Suppressor macrophage treated with lipopolysaccharide for 1 hour (primary cell): Measurements from ENCODE around the gene TNS3.

Source experiments
- DNase-seq, 3 donors: peaks; one replicate each; pipeline ENCODE4 v3.0.0-alpha.2; 2020 to 2022

The TNS3 gene

DNA sequence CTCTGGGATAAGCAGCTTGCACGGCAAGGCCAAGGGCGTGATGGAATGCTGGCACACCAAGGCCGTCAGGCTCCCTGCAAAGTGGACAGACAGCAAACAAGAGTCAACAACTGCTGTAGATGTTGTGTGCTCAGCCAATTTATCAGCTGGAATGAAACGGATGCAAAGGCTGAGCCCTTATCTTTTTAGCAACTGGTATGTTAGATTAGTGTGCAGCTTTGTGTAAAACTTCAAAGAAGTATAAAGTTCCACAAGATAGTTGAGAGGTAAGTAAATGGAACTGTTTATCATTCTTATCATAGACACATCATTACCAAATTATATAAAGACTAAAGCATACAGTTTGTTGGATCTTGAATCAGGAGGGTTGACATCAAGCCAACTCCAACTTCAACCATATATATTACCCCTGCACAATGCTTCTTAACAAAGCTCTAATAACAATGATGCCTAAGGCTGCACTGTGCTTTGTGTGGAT lies 289.0 kb downstream of the TNS3 start:
- DNase-seq, result no peak

DNA sequence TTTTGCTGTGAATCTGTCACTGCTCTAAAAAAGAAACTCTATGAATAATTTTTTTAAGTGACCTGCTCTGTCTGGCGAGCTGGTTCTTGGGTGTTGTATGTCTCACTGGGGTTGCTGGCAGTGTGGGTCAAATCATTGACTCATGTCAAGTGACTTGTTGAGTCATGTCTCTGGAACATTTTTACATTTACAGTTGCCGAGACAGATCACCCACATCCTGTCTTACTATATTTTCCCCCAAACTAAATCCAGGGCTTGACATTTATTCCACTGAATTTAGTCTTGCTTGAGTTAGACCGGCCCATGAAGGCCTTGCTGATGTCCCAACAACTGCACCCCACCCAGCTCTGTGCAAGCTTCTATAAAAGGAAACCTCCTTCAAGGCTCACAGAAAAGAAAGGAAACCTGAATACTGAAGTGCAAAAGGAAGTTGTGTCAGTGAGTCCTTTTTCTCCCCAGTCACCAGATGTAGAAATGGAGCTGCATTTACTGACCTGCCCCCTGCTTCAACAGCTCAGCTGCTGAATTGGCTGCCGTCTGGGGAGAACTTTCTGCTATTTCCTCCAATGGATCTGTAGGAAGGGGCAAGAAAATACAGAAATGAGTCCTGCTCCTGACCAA lies 290.3 kb downstream of the TNS3 start:
- DNase-seq, result peak; percentile 88 to 97 (median 92)

DNA sequence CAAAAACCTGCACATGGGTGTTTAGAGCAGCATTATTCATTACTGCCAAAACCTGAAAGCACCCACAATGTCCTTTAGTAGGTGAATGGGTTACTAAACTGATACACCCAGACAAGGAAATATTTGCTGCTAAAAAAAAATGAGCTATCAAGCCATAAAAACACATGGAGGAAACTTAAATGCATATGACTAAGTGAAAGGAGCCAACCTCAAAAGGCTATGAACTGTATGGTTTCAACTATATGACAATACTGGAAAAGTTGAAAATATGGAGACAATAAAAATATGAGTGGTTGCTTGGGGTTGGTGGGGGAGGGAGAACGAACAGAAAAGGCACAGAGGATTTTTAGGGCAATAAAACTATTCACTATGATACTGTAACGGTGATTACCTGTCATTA lies 291.0 kb downstream of the TNS3 start:
- DNase-seq, result no peak

DNA sequence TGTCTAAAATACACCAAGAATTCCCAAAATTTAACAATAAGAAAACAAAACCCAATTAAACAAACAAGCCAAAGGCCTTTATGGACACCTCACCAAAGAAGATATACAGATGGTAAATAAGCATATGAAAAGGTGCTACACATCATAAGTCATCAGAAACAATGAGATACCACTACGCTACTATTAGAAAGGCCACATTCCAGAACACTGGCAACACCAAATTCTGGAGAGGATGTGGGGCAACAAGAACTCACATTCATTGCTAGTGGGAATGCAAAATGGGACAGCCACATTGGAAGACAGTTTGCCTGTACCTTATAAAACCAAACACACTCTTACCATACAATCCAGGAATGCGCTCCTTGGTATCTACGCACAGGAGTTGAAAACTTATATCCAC lies 291.4 kb downstream of the TNS3 start:
- no peak for DNase-seq

DNA sequence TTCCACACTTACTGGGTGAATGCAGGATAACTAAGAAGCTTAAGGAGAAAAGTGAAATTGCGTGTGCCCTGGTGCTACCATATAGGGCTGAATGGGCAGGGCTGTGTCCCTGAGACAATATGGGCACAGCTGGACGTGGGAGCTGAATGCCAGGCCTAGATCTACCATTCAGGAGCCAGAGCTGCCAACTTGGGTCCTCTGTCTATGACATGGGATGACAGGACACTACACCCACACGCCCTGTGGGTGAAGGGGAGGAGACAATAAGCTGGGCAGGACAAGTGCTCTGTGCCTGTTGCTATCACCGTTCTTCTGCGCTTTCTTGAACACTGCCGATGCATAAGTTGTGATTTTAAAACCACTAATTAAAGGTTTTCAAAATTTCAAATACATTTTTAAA lies 293.9 kb downstream of the TNS3 start:
- DNase-seq, result peak; percentile 53 to 67 (median 59)

DNA sequence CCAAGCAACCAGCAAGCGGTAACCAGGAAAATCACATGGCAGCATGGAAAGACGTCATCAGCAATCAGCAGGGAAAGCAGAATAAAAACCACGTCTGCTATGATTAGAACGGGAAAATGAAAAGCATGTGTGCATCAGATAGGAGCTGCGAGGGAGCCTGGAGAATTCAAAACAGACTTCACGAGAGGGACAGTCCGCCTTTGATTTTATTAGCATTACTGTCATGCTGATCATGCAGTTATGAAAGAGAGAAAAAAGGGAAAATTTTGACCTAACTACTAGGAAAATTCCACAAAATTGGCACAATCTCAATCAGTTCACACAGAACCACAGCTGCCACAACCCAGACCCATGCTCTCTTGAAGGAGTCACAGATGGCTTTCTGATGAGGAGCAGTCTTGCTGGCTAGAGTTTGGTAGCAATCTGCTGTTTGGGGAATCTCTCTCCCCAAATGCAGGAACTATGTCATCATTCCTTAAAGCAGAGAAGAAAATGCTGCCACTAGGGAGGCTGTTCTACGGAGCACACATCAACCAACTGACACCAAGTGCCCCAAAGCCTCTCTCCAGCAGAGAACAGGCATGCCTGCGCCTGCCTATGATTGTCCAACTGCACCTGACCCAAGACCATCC lies 295.9 kb downstream of the TNS3 start:
- DNase-seq, result no peak

DNA sequence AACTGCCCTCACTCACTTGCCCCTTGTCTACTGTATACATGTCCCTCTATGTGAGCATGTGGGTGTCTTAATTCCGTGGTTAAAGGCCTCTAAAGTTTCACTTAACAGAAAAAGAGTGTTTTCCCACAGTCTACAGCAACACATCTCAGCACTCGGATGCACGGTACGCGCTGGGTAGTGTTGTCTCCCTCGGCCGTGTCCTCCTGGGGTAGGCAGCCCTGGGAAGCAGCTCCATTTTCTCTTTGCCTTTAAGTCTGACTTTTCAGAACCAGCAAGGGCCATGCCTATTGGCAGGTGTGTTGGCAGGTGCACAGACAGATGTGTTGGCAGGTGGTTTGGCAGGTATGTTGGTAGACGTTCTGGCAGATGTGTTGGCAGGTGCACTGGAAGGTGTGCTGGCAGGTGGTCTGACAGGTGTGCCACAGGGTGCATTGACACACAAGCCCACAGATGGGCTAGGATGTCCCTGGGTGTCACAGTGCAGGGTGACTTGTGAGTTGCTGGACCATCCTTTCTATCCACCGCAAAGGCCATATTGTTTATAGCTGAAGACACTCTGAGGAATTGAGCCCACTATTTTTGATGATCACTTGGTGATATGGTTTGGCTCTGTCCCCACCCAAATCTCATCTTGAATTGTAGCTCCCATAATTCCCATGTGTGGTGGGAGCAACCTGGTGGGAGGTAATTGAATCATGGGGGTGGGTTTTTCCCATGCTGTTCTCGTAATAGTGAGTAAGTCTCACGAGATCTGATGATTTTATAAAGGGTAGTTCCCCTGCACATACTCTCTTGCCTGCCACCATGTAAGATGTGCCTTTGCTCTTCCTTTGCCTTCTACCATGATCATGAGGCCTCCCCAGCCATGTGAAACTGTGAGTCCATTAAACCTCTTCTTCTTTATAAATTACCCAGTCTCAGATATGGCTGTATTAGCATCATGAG lies 296.9 kb downstream of the TNS3 start:
- DNase-seq, result peak; percentile 44 to 55 (median 53)

DNA sequence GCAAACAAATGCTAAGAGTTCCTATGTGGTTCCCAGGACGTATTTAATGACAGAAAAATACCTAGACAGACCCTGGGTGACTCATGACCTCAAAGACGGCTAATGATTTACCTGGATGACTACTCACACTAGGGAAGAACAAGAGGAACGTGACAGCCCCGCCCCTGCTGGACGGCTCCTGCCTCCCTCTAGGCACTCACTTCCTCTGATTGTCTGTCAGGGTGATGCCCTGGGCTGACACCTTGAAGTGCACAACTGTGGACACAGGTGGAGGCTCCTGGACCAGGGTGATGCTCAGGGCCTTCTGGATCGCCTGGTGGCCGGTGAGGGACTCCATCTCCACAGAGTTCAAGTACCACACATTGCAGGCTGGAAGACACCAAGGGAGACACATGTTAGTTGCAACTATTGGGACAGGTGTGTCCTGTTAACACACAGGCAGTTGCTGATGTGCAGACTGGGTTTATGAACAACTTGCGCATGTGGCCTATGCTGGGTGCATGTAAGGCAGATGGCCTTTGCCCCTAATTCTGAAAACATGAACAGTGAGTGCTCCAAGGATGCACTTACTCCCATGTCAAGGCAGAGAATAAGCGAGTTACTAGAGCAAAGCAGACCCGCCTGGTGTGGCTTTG lies 298.3 kb downstream of the TNS3 start:
- DNase-seq, result no peak

DNA sequence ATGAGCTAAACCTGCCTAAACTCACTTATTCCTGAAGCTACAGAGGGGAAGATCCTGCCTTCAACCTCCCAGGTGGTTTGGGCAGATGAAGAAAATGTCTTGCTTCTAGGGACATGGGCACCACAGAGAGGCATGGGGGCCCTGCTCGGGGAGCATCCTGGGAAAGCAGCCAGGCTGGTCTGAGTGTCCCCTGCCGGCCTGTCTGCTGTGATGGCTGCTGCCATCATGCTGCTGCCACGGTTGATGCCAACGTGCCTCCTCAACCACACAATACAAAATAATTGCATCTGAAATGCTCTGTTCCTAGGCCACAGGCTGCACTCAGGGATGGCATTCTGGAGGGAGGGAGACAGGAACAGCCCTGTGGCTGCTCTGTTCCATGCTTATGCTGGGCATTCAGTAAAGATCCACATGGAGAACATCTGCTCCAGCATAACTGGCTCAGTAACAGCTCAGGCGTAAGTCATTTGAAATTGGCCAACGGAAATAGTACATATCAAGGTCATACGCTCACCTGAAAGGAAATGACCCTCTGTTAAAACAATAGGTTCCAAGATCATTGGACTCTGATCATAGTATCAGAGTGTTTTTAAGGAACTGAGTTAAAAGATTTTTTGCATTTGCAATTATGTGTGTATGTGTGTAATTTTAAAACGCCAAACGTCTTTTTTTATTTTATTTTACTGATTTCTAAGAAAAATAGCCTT lies 299.0 kb downstream of the TNS3 start:
- no peak for DNase-seq

DNA sequence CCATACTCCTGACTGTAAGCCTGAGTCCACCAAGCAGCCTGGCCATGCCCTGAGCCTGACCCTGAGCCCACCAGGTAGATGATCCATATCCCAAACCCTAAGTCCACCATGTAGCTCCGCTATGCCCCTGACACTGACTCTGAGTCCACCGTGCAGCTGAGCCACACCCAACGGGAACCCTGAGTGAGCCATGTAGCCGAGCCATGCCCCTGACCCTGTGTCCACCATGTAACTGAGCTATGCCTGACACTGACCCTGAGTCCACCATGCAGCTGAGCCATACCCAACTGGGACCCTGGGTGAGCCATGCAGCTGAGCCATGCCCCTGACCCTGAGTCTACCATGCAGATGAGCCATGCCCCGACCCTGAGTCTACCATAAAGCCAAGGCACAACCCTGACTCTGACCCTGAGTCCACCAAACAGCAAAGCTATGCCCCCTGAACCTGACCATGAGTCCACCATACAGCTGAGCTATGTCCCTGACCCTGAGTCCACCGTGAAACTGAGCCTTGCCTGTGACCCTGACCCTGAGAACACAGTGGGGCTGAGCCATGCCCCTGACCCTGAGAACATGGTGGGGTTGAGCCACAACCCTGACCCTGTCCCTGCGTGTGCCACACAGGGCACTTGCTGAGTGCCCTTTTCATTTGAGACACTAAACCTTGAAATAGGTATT lies 299.8 kb downstream of the TNS3 start:
- DNase-seq, result no peak

DNA sequence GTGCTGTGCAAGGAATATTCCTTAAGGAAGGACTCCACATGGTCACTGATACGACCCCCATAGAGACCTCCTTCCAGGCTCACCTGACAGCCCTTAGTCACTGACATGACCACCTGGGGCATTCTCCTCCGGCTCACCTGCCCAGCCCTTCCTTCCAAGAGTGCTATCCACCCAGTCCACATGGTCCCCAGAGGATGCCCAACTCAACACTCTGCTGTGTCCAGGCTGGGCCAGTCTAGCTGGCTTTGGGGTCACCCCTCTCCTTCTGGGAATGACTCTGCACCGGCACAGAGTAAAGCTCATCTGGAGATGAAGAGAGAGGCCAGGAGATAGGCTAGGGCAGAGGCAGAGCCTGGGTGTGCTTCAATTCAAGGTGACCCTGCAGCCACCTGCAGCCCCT lies 300.8 kb downstream of the TNS3 start:
- DNase-seq, result no peak

DNA sequence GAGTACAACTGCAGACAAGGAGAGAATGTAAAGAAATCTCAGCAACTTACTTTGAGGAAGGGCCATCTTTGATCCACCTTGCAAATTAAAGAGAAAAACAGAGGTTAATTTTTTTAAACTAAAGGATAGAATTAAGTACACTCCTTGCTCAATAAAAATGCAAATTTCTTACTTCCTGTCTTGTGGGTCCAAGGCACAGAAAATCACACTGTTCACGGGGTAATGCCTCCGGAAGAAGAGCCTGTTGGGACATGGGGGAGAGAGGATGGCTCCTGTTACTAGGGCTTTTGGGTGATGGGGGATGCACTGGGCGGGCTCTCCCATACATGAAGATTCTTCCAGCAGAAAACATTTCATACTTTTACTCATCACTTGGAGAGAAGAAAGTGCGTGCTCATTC lies 301.8 kb downstream of the TNS3 start:
- DNase-seq, result no peak

DNA sequence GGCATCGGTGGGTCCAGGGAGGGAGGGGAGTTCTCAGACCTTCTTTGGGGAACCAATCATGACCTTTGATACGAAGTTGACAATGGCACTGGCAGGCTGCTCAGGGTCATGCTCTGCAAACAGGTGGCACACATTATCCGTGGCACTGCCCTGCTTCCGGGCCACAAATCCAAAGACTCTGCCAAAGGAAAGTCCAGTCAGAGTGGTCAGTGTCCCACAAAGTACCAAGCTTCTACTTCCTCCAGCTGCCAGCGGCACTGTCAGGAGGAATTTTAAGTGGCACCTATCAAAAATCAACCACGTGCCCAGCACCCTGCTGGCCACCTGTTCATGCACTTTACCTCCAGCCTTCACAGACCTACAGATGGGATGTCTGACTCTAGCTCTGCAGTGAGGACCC lies 303.9 kb downstream of the TNS3 start:
- DNase-seq, result no peak

DNA sequence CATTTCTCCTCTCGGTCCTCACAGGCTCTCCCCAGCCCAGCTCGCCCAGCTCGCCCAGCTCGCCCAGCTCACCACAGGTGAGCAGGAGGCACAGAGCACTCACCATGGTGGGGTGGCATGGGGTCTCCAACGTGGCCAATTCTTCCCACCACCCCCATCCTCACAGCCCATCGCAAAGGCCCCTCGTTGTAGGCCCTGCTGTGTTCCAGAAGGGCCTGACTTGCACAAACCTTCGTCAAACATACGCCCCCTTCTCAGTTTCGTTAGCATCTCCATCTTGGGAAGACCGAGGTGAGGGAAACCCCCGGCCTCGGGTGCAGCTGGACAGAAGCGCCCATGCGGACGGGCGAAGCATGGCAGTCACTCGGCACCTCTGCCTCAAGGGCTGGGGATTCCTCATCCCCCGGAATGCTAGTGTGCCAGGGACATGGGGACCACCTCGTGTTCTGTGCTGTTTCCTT lies 304.6 kb downstream of the TNS3 start:
- no peak for DNase-seq

DNA sequence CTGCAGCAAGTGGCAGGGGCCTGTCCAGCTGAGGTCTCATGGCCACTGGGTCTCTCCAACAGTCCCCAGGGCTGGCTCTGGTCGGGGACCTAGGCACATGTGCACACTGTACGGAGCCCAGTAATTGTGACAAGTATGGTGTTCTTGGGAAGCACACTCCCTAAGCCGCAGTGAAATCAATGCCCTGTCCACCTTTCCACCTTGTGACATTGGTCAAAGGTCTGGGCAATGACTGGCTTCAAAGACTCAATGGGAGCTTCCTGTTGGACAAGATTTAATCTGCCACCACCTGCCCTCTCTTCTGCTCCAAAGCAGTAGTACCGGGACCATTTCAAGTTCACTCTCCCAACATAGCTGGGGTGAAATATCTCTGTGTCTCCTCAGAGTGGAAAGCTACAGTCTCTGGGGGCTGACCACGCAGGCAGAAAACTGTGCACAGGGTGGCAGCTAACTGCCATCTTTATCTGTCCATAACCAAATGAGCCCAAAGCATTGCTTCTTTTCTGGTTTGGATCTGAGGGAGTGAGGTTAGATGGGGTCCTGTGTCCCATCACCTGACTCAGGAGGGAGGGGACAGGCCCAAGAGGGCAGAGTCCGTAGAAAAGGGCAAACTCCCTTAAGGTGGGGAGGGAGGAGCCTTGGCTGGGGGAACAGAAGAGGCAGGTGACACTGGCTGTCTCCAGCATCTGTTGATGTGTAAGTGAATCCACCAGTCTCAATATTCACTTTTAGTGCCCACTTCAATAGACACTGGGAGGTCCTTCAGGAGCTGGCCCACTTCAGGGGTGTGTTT lies 307.7 kb downstream of the TNS3 start:
- no peak for DNase-seq

DNA sequence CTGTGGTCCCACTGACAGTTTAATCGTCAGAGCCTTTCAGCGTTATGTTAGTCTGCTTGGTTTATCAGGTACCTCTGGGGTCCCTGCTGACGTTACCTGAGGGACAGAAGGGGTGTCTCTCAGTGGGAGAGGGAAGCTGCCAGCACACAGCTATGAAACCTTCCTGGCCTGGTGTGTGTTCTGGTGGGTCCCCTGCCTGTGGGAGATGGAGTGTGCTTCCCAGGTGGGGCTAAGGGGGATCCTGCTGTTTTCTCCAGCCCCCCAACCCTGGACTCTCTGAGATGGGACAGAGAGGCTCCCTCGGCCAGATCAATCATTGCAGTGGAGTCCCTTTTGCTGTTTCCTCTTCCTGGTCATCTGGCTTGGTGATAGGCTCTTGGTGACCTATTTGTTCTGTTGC lies 308.8 kb downstream of the TNS3 start:
- DNase-seq, result no peak

DNA sequence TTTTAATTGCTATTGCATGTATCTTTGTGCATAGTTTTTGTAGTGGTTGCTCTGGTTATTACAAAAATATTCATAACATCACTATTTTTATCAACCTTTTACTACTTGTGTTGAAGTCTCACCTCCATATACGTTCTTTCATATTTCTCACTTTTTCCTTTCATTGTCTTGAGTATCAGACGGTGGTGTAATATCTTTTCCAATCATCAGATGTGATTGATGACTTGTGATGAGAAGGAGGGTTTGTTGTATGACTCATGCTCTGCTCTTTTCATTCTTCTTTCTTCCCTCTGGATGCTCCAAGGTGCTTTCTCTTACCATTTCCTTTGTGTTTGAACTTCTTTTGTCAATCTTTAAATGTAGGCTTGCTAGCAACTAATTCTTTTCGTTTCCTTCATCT lies 310.2 kb downstream of the TNS3 start:
- no peak for DNase-seq

DNA sequence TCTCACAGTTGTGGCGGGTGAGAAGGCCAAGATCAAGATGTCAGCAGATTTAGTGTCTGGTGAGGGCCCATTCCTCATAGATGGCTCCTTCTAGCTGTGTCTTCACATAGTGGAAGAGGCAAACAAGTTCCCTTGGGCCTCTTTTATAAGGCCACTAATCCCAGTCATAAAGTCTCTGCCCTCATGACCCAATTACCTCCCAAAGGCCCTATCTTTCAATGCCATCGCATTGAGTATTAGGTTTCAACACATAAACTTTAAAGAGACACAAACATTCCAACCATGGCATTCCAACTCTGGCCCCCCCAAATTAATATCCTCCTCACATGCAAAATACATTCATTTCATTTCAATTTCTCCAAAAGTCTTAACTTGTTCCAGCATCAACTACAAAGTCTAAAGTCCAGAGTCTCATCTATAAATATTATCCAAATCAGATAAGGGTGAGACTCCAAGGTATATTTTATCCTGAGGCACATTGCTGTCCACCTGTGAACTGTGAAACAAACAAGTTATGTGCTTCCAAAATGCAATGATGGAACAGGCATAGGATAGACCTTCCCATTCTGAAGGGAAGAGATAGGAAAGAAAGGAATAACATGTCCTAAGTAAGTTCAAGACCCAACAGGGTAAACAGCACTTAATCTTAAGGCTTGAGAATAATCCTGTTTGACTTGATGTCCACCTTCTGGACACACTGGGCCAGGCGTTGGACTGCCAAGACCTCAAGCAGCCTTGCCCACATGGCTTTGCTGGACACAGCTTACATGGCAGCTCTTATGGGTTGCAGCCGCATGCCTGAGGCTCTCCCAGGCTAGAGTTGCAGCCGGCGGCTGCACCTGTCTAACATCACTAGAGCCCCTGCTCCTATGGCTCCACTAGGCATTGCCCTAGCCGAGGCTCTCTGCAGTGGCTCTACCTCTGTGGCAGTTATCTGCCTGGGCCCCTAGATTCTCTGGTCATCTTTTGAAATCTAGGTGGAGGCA lies 312.8 kb downstream of the TNS3 start:
- no peak for DNase-seq

DNA sequence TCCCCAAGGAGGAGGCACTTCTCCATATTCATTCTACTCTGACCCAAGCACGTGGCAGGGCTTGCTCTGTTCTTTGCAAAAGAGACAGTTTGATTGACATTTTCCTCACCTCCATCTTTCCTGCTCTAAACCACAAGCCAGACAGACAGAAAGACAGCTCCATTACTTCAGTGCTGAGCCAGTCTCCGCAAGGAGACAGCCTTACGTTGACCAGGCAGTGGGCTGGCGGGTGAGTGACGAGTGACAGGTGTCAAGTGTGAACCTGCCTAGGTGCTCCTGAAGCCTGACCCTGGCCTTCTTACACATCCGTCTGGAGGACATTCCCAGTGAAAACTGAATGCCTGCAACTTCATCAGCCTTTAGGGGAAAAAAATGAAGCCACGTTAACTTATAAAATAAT lies 314.6 kb downstream of the TNS3 start:
- DNase-seq, result no peak

DNA sequence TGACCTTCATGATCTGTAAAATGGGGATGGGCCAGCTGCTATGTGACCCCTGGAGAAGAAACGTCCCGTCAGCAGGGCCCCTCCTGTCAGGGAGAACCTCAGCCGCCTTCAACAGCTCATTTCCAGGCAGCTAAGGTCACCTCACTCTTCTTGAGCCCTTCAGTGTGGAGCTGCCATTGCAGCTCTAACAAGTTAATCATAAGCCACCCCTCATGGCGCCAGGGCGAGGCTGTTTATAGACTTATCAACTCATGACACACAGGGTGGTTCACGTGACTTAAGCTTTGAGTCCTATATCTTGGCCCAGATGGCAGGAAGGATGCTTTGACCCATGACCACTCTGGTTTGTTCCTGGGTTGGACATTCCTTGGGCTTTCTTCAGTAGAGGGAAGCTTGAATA lies 315.1 kb downstream of the TNS3 start:
- peak in 1 of 3 donors; percentile 8 for DNase-seq
